Measurements from ENCODE around the gene PAQR6. TPM values are rescaled to one million over a fixed set of nuclear protein-coding genes. Genes with fewer than 3 reads are reported as not detected.
A peak's percentile ranks its signal among the peaks of the same experiment; 100 is the strongest.

The PAQR6 gene
- total and polyA plus RNA-seq, 2 of the 8 experiments (the other 6 are each of a cell fraction or from before 2014, with no cell fraction given) = 7.1 to 11.3 TPM

DNA sequence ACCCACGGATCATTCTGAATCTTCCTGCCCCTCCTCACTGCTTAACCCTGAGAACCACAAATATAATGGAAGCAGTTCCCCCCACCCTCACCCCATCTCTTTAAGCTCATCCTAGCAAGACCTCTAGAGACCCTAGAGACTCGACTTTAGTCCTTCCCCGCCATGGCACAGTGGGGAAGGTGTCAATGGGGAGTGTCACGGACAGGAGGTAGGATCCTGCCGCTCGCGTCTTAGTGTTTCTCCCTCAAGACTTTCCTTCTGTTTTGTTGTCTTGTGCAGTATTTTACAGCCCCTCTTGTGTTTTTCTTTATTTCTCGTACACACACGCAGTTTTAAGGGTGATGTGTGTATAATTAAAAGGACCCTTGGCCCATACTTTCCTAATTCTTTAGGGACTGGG is 35.7 kb downstream of the PAQR6 start:
- H4K91ac ChIP-seq (replicated peaks; ENCODE audit: insufficient read length, low read length) = no peak overlapping the region
- H4K8ac ChIP-seq (ENCODE audit: extremely low read depth, insufficient read depth, low read length) = no peak overlapping the region
- CTCF ChIA-PET (ENCODE audit: partially characterized antibody) = interaction anchor here (0.6 to 4.5 kb wide), 11 partner anchors 13 to 82 kb away, joined by 3 to 34 read pairs (median 5); partner anchors contain the start of gene SLC25A44
- 0 out of 2 replicates have a peak overlapping the region, but pooled peaks have one; percentile 48 for H2BK20ac ChIP-seq (ENCODE audit: low read length)
- peaks cover 0 to 5% (median 4%) of the 10 kb centered on the region in 4 experiments; a peak in 5 of 7 replicates for H3K4me1 ChIP-seq (replicated peaks in 1 of 4; ENCODE audit: control insufficient read depth in 3 of 4, insufficient read depth in 4 of 4, low read length in 3 of 4)
- H3K4me3 ChIP-seq (ENCODE audit: extremely low read depth in 1 of 4, insufficient read depth in 2 of 4, low read depth in 3 of 4, low read length in 4 of 4) = peak overlapping the region; percentile 53 to 97 (median 92); a peak in 7 of 8 replicates
- H3K18ac ChIP-seq (ENCODE audit: extremely low read depth, low read length) = 0 out of 2 replicates have a peak overlapping the region, but pooled peaks have one; percentile 57
- no peak overlapping the region for H2AK5ac ChIP-seq (ENCODE audit: low read depth, low read length)
- no peak overlapping the region for H3K56ac ChIP-seq (replicated peaks; ENCODE audit: insufficient read length, low read depth, low read length)
- H2AFZ ChIP-seq (ENCODE audit: low read length) = no peak overlapping the region
- FAIRE-seq (no peak), DNase-seq (ENCODE audit: low read depth in 1 of 2, low spot score in 2 of 2) (no peak)
- no peak overlapping the region for H3K23ac ChIP-seq (ENCODE audit: insufficient read length)
- H3K27me3 ChIP-seq (replicated peaks in 1 of 4; ENCODE audit: control insufficient read depth in 3 of 4, extremely low read depth in 1 of 4, insufficient read depth in 3 of 4, low read length in 3 of 4) = no peaks in the 10 kb centered on the region
- H3K36me3 ChIP-seq (ENCODE audit: control insufficient read depth in 2 of 4, insufficient read depth in 4 of 4, low read length in 3 of 4) = peaks cover 3 to 32% (median 5%) of the 10 kb centered on the region in 4 experiments; a peak in 6 of 8 replicates
- 0 out of 2 replicates have a peak, but pooled peaks cover 6% of the 10 kb centered on the region for H3K23me2 ChIP-seq (ENCODE audit: low read depth, low read length)
- no peak overlapping the region for H3K14ac ChIP-seq (ENCODE audit: insufficient read length)
- H4K5ac ChIP-seq (ENCODE audit: insufficient read length, low read depth, low read length) = peak overlapping the region; percentile 95
- H3K27ac ChIP-seq (ENCODE audit: low read depth, low read length) = peak overlapping the region; percentile 61
- peak overlapping the region; percentile 35; the same call in 1 of the 2 replicates for H2BK12ac ChIP-seq (ENCODE audit: low read depth, low read length)
- peaks cover 2% of the 10 kb centered on the region; the same call in 1 of the 2 replicates for H3K79me1 ChIP-seq (ENCODE audit: low read depth, low read length)
- H3K79me2 ChIP-seq (ENCODE audit: control insufficient read depth in 1 of 2, insufficient read depth in 2 of 2, low read length in 2 of 2) = peaks cover 7 to 17% of the 10 kb centered on the region in 2 experiments
- H2BK15ac ChIP-seq (ENCODE audit: low read length) = peak overlapping the region; percentile 88; the same call in 1 of the 2 replicates
- peak overlapping the region; percentile 93; the same call in 1 of the 2 replicates for H2BK5ac ChIP-seq (ENCODE audit: low read depth, low read length)
- no peak overlapping the region for H3K4ac ChIP-seq (replicated peaks; ENCODE audit: insufficient read length, low read depth, low read length)
- no peaks in the 10 kb centered on the region for H4K20me1 ChIP-seq (replicated peaks in 1 of 2; ENCODE audit: control insufficient read depth in 1 of 2, insufficient read depth in 2 of 2, low read length in 2 of 2)
- TF ChIP-seq YY1 (IDR thresholded peaks at IDR 0.05; ENCODE audit: low read depth, low read length) (no peak), SP4 (IDR thresholded peaks at IDR 0.05; ENCODE audit: low read length) (no peak), HDAC6 (IDR thresholded peaks at IDR 0.05; ENCODE audit: low read depth, low read length) (no peak), POLR2AphosphoS5 (IDR thresholded peaks at IDR 0.05; ENCODE audit: low read depth, low read length) (no peak), BCL11A (IDR thresholded peaks at IDR 0.05; ENCODE audit: low read depth in 2 of 2, low read length in 2 of 2) (no peak), SAP30 (IDR thresholded peaks at IDR 0.05; ENCODE audit: insufficient read depth, insufficient replicate concordance, low read length) (no peak), RXRA (IDR thresholded peaks at IDR 0.05; ENCODE audit: insufficient read depth, low read depth, low read length) (no peak), POLR2A (IDR thresholded peaks at IDR 0.05; ENCODE audit: control extremely low read depth in 1 of 2, low read depth in 2 of 2, low read length in 2 of 2) (no peak), ZNF274 (IDR thresholded peaks at IDR 0.05; ENCODE audit: borderline replicate concordance, extremely low read depth, low read length) (no peak), MAFK (IDR thresholded peaks at IDR 0.05; ENCODE audit: low read depth, low read length) (no peak)
- H3K4me2 ChIP-seq (ENCODE audit: insufficient read depth in 1 of 2, low read depth in 2 of 2, low read length in 2 of 2) = peak overlapping the region; percentile 63 to 78
- no peak overlapping the region for H2BK120ac ChIP-seq (replicated peaks; ENCODE audit: low read depth, low read length)
- H3K9ac ChIP-seq (replicated peaks in 1 of 4; ENCODE audit: extremely low read depth in 1 of 4, low read depth in 3 of 4, low read length in 3 of 4) = peak overlapping the region in 3 of 4 experiments; percentile 60 to 100 (median 100); a peak in 4 of 7 replicates
- H3K9me3 ChIP-seq (ENCODE audit: insufficient read depth in 2 of 2, low read depth in 1 of 2, low read length in 1 of 2) = no peaks in the 10 kb centered on the region; a peak in 1 of 4 replicates
- 90% methylated on average over 9 of the region's 9 CpGs; no CpG with 5 or more reads in 1 of the 2 experiments for WGBS, 2 experiments (ENCODE audit: extremely low coverage in 1 of 2, insufficient coverage in 1 of 2, insufficient read length in 1 of 2, insufficient replicate concordance in 2 of 2, low coverage in 1 of 2, low lambda C conversion rate in 2 of 2, missing lambda C conversion rate in 1 of 2)
- POLR2A ChIA-PET (ENCODE audit: partially characterized antibody) = interaction anchor here (0.6 to 6.5 kb wide), 38 partner anchors 12 to 1101 kb away, joined by 3 to 77 read pairs (median 5); partner anchors contain the start of genes BGLAP, CCT3, LMNA and PAQR6
